ENCODE data around the gene SLBP. TPM values are rescaled to one million over a fixed set of nuclear protein-coding genes. Genes with fewer than 3 reads are reported as not detected.

SLBP gene
- total RNA-seq, 1 donor from 2014 or later, result 156 TPM

GRCh38 chr4:1646690-1647089, 65.4 kb downstream of the SLBP start:
- H3K27me3 Mint-ChIP-seq, result no peaks in the 10 kb centered on the region
- no peak overlapping the region for H3K27ac Mint-ChIP-seq
- intact Hi-C loops (cut with micrococcal nuclease), result no loop called here
- no peaks in the 10 kb centered on the region for H3K36me3 Mint-ChIP-seq (ENCODE audit: low read depth)
- peaks cover 7% of the 10 kb centered on the region for H3K4me1 Mint-ChIP-seq
- no peak for DNase-seq
- no peaks in the 10 kb centered on the region for H3K9me3 Mint-ChIP-seq
- H3K4me3 Mint-ChIP-seq, result no peak overlapping the region

GRCh38 chr4:1644891-1645657, 67.0 kb downstream of the SLBP start:
- DNase-seq, result no peak
- intact Hi-C loops (cut with micrococcal nuclease), result no loop called here
- H3K9me3 Mint-ChIP-seq, result no peaks in the 10 kb centered on the region
- H3K4me1 Mint-ChIP-seq, result peaks cover 7% of the 10 kb centered on the region
- no peaks in the 10 kb centered on the region for H3K27me3 Mint-ChIP-seq
- H3K36me3 Mint-ChIP-seq (ENCODE audit: low read depth), result no peaks in the 10 kb centered on the region
- H3K27ac Mint-ChIP-seq, result no peak overlapping the region
- H3K4me3 Mint-ChIP-seq, result no peak overlapping the region

- intact Hi-C loops (cut with micrococcal nuclease), result no loop called here
- H3K27ac Mint-ChIP-seq, result no peak overlapping the region
- no peak for DNase-seq
- H3K27me3 Mint-ChIP-seq, result no peaks in the 10 kb centered on the region
- H3K4me3 Mint-ChIP-seq, result no peak overlapping the region
- no peaks in the 10 kb centered on the region for H3K36me3 Mint-ChIP-seq (ENCODE audit: low read depth)
- H3K9me3 Mint-ChIP-seq, result no peaks in the 10 kb centered on the region
- H3K4me1 Mint-ChIP-seq, result peaks cover 7% of the 10 kb centered on the region
Observed at GRCh38 chr4:1643971-1644735, 68.0 kb downstream of the SLBP start.

Other genes with a start within 250 kb of the SLBP start
- gene FAM53A, start 28.0 kb downstream of the SLBP start, total RNA-seq, result 3.5 and 4.0 TPM in 2 replicates
- gene TMEM129, start 9.0 kb upstream of the SLBP start, total RNA-seq, result 26.6 and 27.8 TPM in 2 replicates
- gene TACC3, start 9.2 kb upstream of the SLBP start, total RNA-seq, result 134 and 142 TPM in 2 replicates
- 0.30 and 0.38 TPM in 2 replicates for gene FGFR3, start 81.0 kb upstream of the SLBP start, total RNA-seq
- gene LETM1, start 143.8 kb upstream of the SLBP start, total RNA-seq, result 97.2 and 98.7 TPM in 2 replicates
- gene NSD2, start 159.1 kb upstream of the SLBP start, total RNA-seq, result 208 and 214 TPM in 2 replicates